Inferior parietal cortex (tissue), 1 donor: Measurements from ENCODE around the gene ASB18.

Source experiments
- DNase-seq: peaks from one replicate; pipeline ENCODE4 v3.0.0-alpha.2; 2016; ENCODE audit errors: extremely low spot score

ASB18 gene

GRCh38 chr2:236164201-236164924, 99.8 kb downstream of the ASB18 start:
- no peak for DNase-seq

GRCh38 chr2:236163471-236164200, 100.6 kb downstream of the ASB18 start:
- no peak for DNase-seq

GRCh38 chr2:236162882-236163470, 101.2 kb downstream of the ASB18 start:
- DNase-seq = no peak

GRCh38 chr2:236162031-236162845, 102.0 kb downstream of the ASB18 start:
- no peak for DNase-seq

GRCh38 chr2:236161531-236161930, 102.7 kb downstream of the ASB18 start:
- no peak for DNase-seq

- DNase-seq = no peak
These were observed 103.1 kb downstream of the ASB18 start for GRCh38 chr2:236161082-236161462.

DNA sequence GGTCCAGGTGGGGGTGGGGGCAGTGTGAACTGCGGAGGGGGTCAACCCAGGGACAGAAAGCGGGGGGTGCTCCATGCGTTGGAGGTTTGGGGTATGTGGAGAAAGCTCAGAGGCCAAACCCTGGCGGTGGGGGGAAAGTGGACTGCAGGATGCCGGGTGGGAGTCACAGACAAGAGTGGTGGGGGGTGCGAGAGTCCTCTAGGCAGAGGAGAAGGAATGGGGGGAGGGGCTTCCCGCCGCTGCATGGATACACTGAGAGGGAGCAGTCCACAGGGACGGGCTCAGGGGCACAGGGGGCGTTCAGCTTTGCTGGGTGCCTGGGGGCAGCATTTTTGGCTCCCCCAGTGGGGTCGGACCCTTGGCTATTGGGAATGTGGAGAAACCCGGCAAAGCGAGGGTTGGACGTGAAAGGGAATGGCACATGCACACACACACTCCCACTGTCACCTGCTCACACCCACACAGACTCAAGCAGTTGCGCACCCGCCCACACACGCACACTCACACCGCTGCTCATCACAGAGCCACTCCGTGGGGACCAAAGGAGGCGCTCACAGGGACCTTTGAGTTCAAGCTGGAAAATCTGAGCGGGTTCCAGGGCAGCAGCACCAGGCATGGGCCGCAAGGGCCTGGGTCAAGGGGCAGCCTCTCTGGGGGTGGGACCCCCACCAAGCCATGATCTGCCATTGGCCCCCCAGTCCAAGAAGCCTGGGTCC, 103.7 kb downstream of the ASB18 start:
- no peak for DNase-seq

DNA sequence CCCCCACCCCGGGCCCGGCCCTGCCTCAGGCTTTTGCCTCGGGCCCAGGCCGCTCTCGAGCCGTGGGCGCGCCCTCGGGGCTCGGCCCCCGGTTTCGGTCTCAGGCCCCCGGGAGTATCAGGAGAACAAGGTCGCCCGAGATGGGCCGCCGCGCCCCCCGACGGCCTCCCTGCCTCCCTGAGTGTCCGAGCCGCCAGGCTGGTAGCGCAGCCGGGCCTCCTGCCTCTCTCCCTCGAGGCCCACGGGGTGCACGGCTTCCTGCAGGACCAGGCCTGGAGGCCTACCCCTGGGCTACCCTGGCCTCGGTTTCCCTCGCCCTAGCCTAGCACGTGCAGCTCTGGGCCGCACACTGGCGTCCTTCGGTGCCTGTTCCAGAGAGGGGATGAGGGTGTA, 104.4 kb downstream of the ASB18 start:
- no peak for DNase-seq

DNA sequence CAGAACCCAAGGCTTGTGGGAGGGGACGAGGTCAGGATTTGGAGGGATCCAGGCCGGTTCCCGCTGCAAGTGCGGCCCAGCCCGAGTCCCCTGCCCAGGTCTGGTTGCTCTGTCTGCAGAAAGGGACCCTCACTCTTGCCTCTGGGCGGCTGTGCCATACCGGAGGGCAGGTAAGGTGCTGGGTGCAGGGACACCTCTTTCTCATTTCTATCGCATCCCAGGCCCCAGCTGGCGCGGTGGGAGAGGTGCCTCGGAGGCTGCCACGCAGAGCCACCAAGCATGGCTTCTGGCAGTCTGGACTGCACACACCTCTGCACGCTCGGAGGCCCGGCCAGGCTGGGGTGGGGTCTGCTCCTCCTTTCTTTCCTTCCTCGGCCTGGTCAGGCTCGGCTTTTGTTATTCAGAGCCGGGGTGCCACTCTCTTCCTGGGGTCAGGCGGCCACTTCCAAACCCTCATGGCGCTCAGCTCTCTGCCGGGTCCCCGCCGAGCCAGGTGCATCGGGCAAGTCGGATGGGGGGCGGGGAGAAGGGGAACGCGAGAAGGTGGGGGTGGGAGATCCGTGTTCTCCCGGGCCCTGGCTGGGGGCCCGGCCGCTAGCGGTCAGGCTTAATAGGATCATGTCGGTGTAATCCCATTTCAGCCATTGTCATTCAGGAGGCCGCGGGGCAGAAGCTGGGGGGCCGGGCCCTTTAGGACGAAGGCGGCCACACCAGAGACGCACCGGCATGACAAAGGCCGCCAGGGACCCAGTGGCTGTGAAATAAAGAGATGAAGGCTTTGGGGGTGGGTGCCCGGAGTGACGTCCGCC, 105.0 kb downstream of the ASB18 start:
- no peak for DNase-seq

GRCh38 chr2:236157815-236158498, 106.2 kb downstream of the ASB18 start:
- no peak for DNase-seq

DNA sequence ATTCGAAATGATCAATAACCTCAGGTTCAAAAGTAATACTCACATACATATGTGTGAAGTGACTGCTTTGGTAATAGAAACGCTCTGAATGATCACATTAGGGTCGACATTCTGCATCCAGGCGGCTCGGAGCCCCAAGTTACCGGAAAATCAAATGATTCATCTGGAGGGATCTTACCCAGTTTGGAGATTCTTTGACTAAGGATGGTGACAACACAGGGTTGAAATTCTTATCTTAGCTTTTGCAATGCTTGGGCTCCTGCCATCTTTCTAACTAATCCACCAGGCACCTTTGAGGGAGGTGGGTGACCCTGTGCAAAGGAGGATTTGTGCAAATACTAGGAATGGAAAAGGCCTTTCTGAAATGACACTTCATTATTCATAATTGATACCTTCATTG, 106.8 kb downstream of the ASB18 start:
- DNase-seq = no peak

DNA sequence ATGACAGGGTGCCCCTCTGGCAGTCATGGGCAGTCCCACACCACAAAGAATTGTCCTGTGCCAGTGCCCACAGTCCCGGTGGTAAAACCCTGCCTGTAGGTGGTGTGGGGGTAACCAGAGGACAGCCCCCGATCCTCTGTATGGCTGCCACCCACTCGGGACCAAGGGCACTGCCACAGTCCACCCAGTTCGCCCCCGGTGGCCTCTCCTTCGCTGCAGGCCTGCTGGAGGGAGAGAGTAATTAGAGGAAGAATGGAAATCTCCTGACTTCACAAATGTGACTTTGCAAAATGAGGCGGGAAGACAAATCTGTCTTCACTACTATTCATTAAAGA, 107.4 kb downstream of the ASB18 start:
- no peak for DNase-seq

GRCh38 chr2:236156095-236156859, 107.9 kb downstream of the ASB18 start:
- no peak for DNase-seq

- DNase-seq = no peak
These were observed 108.8 kb downstream of the ASB18 start for GRCh38 chr2:236155406-236155805.

DNA sequence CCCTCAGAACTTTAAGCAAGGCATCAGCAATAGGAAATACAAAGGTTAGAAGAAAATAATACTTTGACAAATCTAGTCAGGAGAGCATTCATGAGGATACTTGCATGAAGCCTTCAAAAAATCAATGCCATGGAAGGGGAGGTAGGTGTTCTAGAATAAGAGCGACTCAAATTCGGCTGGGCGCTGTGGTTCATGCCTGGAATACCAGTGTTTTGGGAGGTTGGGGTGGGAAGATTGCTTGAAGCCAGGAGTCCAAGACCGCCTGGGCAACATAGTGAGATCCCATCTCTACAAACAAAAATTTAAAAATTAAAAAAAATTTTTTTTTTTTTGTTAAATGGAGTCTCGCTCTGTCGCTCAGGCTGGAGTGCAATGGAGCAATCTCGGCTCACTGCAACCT, 117.8 kb downstream of the ASB18 start:
- DNase-seq = no peak

- no peak for DNase-seq
These were observed 120.4 kb downstream of the ASB18 start for GRCh38 chr2:236143811-236144210.
